IMR-90 (cell line): ENCODE measurements around the gene HMG20A. TPM values are rescaled to one million over a fixed set of nuclear protein-coding genes. Genes with fewer than 3 reads are reported as not detected.

Experiments used
- BHLHE40 ChIP-seq: fragments of 150-350 bp; IDR thresholded peaks from 2 replicates; pipeline ENCODE4 v1.6.1; 2016; ENCODE audit warnings: mild to moderate bottlenecking, low read depth, low read length
- MXI1 ChIP-seq: IDR thresholded peaks from 2 replicates; pipeline ENCODE4 v1.6.1; 2012; ENCODE audit warnings: low read depth, mild to moderate bottlenecking, low read length, moderate library complexity, borderline replicate concordance
- NFE2L2 ChIP-seq: fragments of 150-350 bp; IDR thresholded peaks from 2 replicates; pipeline ENCODE4 v1.6.1; 2016; ENCODE audit warnings: low read depth, mild to moderate bottlenecking, low read length
- RFX5 ChIP-seq: IDR thresholded peaks from 2 replicates; pipeline ENCODE4 v1.8.0; 2012; ENCODE audit warnings: low read depth, mild to moderate bottlenecking, low read length, moderate library complexity
- SMC3 ChIP-seq: fragments of 150-350 bp; IDR thresholded peaks from 2 replicates; pipeline ENCODE4 v1.6.1; 2016; ENCODE audit warnings: low read depth, mild to moderate bottlenecking, antibody characterized with exemption, low read length, moderate library complexity
- polyA plus RNA-seq, 3 experiments: library from polyadenylated mRNA; depleted of rRNA; stranded (reverse); fragments of >200 nt; gene quantifications; 2 replicates each; pipeline ENCODE4 v1.2.3, GENCODE V29; 2012; ENCODE audit warnings: low replicate concordance in 1 of 3
- total RNA-seq: library from RNA; depleted of rRNA; stranded (reverse); fragments of >200 nt; gene quantifications from 2 replicates; pipeline ENCODE4 v1.2.3, GENCODE V29; 2012
- TF ChIP-seq, protein P1 (sequence below): conservative IDR thresholded peaks from 2 replicates; pipeline ENCODE4 v1.5.1; 2012; ENCODE audit warnings: mild to moderate bottlenecking, low read depth, low read length, improper control_type of control experiment

The HMG20A gene
- total and polyA plus RNA-seq, 2 of the 4 experiments (the other 2 are of a cell fraction), result 22.3 to 25.3 TPM

DNA sequence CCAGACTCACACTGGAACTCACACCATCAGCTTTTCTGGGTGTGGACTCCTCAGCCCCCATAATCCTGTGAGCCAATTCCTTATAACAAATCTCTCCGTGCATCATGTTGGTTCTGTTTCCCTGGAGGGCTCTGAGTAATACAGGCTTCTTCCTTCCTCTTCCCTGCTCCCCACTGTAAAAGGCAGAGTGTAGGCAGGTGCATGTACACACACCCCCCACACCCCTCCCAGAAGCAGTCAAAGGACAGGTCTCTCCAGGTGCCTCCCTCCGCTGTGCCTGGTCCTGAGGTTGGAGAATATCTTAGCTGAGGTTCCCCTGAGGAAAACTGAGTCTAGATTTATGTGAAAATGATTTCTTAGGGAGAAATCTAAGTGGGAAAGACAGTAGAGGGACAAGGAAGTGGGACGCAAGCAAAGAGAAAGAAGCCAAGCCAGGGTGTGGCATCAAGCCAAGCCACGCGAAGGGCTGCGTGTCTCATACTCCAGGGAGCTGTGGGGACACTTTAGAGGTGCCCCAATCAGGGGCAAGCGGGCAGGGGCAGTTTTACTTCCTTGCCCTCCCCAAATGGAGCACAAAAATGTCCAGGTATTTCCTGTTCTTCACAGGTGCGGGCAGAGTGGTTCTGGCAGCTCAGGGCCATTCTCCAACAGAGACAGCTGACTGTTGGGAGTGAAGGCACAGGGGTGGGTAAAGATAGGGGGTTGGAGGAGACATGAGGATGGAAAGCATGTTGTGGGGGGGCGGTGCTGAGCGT, 86.6 kb downstream of the HMG20A start (continued):
- no peak for TF ChIP-seq RFX5
- no peak for TF ChIP-seq MXI1
- TF ChIP-seq NFE2L2, result no peak
- TF ChIP-seq, protein P1, sequence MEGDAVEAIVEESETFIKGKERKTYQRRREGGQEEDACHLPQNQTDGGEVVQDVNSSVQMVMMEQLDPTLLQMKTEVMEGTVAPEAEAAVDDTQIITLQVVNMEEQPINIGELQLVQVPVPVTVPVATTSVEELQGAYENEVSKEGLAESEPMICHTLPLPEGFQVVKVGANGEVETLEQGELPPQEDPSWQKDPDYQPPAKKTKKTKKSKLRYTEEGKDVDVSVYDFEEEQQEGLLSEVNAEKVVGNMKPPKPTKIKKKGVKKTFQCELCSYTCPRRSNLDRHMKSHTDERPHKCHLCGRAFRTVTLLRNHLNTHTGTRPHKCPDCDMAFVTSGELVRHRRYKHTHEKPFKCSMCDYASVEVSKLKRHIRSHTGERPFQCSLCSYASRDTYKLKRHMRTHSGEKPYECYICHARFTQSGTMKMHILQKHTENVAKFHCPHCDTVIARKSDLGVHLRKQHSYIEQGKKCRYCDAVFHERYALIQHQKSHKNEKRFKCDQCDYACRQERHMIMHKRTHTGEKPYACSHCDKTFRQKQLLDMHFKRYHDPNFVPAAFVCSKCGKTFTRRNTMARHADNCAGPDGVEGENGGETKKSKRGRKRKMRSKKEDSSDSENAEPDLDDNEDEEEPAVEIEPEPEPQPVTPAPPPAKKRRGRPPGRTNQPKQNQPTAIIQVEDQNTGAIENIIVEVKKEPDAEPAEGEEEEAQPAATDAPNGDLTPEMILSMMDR, result no peak
- TF ChIP-seq SMC3, result no peak
- no peak for TF ChIP-seq BHLHE40
